ENCODE results near the gene MINDY4.

MINDY4 gene

DNA sequence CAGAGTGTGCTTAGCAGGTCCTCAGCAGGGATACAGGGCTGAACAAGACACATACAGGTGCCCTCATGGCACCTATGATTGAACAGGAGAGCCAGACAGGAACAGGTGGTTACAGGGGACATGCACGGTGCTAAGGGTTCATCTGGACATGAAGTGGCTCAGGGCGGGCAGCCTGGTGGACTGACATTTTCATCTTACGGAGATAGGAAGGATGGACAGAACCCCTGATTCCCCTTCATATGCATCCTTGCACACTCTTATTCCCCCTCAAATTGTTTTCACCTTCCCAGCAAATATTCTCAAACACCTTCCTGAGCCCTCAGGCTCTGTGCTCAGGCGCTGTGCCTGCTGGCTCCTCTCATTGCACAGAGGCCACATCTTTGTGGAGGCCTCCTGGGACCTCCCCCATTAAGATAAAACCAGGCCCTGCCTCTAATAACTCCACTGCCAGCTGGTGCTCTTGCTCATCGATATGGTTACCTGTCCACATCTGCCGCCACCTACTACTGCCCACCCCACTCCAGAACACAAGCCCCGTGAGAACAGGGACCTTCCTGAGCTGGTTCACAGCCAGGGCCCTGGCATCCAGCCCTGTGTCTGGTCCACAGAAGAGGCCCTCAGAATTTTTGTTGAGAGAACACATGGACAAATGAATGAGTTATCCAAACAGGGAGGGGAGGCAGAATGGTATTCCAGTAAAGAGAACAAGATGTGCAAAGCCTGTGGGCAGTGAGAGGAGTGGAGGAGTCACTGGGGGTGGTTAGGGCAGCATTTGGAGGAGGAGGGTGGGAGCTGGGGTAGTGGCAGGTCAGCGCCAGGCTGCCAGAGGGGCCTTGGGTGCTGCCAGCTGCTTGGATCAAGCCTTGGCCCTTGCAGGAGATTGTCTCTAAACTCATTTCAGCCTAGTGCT, 71.6 kb downstream of the MINDY4 start:
- no peak for DNase-seq (ENCODE audit: low read depth, low spot score)
- TF ChIP-seq YY1 (IDR thresholded peaks at IDR 0.05; ENCODE audit: insufficient read depth, insufficient read length): no peak
- no peak for TF ChIP-seq SUZ12 (IDR thresholded peaks at IDR 0.05; ENCODE audit: extremely low read depth, insufficient read depth, insufficient read length)
- no peak for TF ChIP-seq ZNF274 (IDR thresholded peaks at IDR 0.05; ENCODE audit: low read depth, low read length)
- Histone ChIP-seq H3K27me3 (ENCODE audit: insufficient read depth, insufficient read length) (no peaks in the 10 kb centered on the region), H3K4me3 (ENCODE audit: insufficient read length, low read depth) (no peak overlapping the region), H3K9ac (ENCODE audit: insufficient read length, low read depth) (no peak overlapping the region), H3K4me1 (ENCODE audit: insufficient read depth, insufficient read length) (peaks cover 8% of the 10 kb centered on the region), H3K9me3 (ENCODE audit: insufficient read depth, low read length) (no peaks in the 10 kb centered on the region), H3K36me3 (ENCODE audit: insufficient read depth, insufficient read length, low read length) (peaks cover 42% of the 10 kb centered on the region)

DNA sequence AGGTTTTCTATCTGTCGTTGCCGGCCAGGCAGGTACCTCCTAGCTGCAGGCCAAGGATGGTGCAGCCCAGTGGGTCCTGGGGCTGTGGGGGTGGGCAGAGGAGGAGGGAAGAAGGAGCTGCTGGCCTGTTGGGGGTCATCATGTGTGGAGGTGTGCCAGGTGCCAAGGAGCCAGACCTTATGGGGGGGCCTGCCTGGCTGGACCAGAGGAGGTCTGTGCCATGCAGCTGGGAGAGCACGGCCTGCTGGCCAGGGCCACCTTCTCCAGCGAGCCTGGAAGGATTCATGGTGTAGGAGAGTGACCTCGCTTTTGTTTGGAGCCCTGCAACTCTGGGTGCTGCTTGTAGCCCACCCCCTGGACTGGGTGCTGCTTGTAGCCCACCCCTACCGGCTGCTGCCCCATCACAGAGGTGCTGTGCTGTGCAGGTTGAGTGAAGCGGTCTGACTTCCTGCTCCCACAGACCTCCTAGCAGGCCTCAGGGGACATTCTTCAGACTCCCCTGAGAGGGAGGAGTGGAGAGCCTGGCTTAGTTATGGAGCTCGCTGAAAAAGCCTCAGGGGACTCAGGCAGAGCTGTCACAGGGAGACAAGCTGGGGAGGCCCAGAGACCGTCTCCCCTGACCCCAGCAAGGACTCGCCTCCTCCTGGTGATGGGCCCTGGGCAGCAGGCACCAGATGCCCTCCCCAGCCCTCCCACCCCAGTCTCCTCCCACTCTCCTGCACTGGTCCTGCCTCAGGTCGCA, 72.7 kb downstream of the MINDY4 start:
- H3K4me1 ChIP-seq (ENCODE audit: insufficient read depth, insufficient read length): peaks cover 8% of the 10 kb centered on the region
- H3K36me3 ChIP-seq (ENCODE audit: insufficient read depth, insufficient read length, low read length): peaks cover 34% of the 10 kb centered on the region
- no peak for DNase-seq (ENCODE audit: low read depth, low spot score)
- TF ChIP-seq YY1 (IDR thresholded peaks at IDR 0.05; ENCODE audit: insufficient read depth, insufficient read length) (no peak), ZNF274 (IDR thresholded peaks at IDR 0.05; ENCODE audit: low read depth, low read length) (no peak), SUZ12 (IDR thresholded peaks at IDR 0.05; ENCODE audit: extremely low read depth, insufficient read depth, insufficient read length) (no peak)
- no peak overlapping the region for H3K4me3 ChIP-seq (ENCODE audit: insufficient read length, low read depth)
- peak overlapping the region; percentile 7 for H3K9ac ChIP-seq (ENCODE audit: insufficient read length, low read depth)
- H3K9me3 ChIP-seq (ENCODE audit: insufficient read depth, low read length): no peaks in the 10 kb centered on the region
- H3K27me3 ChIP-seq (ENCODE audit: insufficient read depth, insufficient read length): no peaks in the 10 kb centered on the region

DNA sequence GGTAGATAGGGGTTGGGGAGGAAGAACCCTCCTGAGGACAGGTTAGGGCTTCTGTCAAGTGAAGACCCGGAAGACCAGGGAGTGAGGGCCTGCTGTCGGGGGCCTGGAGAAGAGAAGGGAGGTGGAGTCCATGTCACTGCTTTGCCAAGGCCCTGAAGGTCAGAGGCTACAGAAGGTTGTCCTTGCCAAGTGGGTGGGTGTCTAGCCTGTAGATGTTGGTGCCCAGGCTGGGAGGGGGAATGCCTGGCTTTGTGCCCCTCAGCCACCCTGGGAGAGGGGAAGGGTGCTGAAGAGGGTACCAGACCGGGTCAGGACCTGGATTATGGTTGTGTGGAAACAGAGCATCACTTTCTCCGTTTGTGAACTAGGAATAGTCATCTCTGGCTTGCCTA, 73.3 kb downstream of the MINDY4 start:
- peaks cover 8% of the 10 kb centered on the region for H3K4me1 ChIP-seq (ENCODE audit: insufficient read depth, insufficient read length)
- TF ChIP-seq ZNF274 (IDR thresholded peaks at IDR 0.05; ENCODE audit: low read depth, low read length) (no peak), YY1 (IDR thresholded peaks at IDR 0.05; ENCODE audit: insufficient read depth, insufficient read length) (no peak), SUZ12 (IDR thresholded peaks at IDR 0.05; ENCODE audit: extremely low read depth, insufficient read depth, insufficient read length) (no peak)
- H3K27me3 ChIP-seq (ENCODE audit: insufficient read depth, insufficient read length): no peaks in the 10 kb centered on the region
- no peak overlapping the region for H3K4me3 ChIP-seq (ENCODE audit: insufficient read length, low read depth)
- H3K9ac ChIP-seq (ENCODE audit: insufficient read length, low read depth): no peak overlapping the region
- peaks cover 29% of the 10 kb centered on the region for H3K36me3 ChIP-seq (ENCODE audit: insufficient read depth, insufficient read length, low read length)
- no peak for DNase-seq (ENCODE audit: low read depth, low spot score)
- no peaks in the 10 kb centered on the region for H3K9me3 ChIP-seq (ENCODE audit: insufficient read depth, low read length)

DNA sequence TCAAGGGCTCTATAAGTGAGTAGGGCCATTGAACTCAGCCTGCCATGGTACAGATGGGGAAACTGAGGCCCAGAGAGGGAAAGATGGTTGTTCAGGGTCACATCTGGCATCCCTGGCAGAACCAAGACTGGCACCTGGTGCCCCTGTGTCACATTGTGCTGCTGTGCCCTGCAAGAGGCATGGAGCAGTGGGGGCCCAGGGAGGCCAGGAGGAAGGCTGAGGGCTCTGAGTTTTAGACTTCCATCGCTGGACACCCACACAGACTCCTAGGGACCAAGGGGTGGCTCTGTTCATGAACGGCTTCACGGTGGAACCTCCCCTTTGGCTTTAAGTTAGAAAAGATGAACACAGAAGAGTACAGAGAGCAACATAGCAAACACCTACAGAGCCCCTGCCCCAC, 73.7 kb downstream of the MINDY4 start:
- H3K27me3 ChIP-seq (ENCODE audit: insufficient read depth, insufficient read length): no peaks in the 10 kb centered on the region
- peaks cover 25% of the 10 kb centered on the region for H3K36me3 ChIP-seq (ENCODE audit: insufficient read depth, insufficient read length, low read length)
- no peak overlapping the region for H3K4me3 ChIP-seq (ENCODE audit: insufficient read length, low read depth)
- TF ChIP-seq YY1 (IDR thresholded peaks at IDR 0.05; ENCODE audit: insufficient read depth, insufficient read length) (no peak), SUZ12 (IDR thresholded peaks at IDR 0.05; ENCODE audit: extremely low read depth, insufficient read depth, insufficient read length) (no peak), ZNF274 (IDR thresholded peaks at IDR 0.05; ENCODE audit: low read depth, low read length) (no peak)
- no peak overlapping the region for H3K9ac ChIP-seq (ENCODE audit: insufficient read length, low read depth)
- peaks cover 8% of the 10 kb centered on the region for H3K4me1 ChIP-seq (ENCODE audit: insufficient read depth, insufficient read length)
- H3K9me3 ChIP-seq (ENCODE audit: insufficient read depth, low read length): no peaks in the 10 kb centered on the region
- DNase-seq (ENCODE audit: low read depth, low spot score): no peak

DNA sequence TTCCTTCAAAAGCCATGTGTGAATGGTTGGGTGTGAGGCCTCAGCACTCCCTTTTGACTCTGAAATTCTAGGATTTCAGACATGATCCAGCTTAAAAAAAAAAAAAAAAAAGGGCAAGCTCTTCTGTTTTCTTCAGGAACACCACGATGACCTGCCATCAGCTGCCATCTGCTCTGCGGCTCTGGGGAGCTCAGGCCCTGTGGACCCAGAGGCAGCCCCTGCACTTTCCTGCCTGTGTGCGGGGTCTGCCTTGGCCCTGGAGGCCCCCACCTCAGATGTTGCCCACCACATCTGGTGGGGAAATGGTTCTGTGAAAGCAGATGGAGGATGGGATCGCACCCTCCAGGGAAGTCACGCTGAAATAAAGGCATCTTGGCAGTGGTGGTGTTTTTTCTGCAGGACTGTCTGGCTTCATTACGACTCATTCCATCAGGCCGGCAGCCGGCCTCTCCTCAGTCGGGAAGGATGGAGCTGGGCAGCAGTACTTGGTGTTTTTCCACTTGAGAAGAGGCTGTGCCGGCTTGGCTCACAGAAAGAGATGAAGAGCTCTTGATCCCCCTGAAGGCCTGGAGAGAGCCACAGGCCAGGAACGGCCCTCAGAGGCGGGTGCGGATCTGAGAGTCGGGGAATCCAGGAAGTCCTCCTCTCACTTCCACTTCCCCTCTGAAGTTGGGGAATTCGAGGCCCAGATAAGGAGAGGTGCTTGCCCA, 74.4 kb downstream of the MINDY4 start:
- Histone ChIP-seq H3K27me3 (ENCODE audit: insufficient read depth, insufficient read length) (no peaks in the 10 kb centered on the region), H3K9ac (ENCODE audit: insufficient read length, low read depth) (peak overlapping the region; percentile 29), H3K4me3 (ENCODE audit: insufficient read length, low read depth) (no peak overlapping the region), H3K4me1 (ENCODE audit: insufficient read depth, insufficient read length) (peaks cover 8% of the 10 kb centered on the region), H3K36me3 (ENCODE audit: insufficient read depth, insufficient read length, low read length) (peaks cover 18% of the 10 kb centered on the region), H3K9me3 (ENCODE audit: insufficient read depth, low read length) (no peaks in the 10 kb centered on the region)
- DNase-seq (ENCODE audit: low read depth, low spot score): no peak
- TF ChIP-seq SUZ12 (IDR thresholded peaks at IDR 0.05; ENCODE audit: extremely low read depth, insufficient read depth, insufficient read length): no peak
- TF ChIP-seq YY1 (IDR thresholded peaks at IDR 0.05; ENCODE audit: insufficient read depth, insufficient read length): no peak
- TF ChIP-seq ZNF274 (IDR thresholded peaks at IDR 0.05; ENCODE audit: low read depth, low read length): no peak

DNA sequence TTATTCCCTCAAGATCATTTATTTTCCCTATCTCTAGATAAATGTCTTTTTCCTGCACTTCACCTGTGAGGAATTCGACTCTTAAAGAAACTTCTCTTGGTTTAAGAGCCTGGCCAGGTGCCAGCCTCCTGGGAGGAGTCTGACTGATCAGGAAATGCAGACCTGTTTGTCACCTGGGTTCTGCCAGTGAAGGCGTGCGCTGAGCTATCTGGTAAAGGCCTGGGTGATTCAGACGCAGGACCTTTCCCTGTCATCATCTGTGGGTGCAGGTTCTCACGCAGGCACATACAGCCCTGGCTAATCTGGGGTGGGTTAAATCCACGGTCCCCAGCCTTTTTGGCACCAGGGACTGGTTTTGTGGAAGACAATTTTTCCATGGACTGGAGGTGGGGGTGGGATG, 75.2 kb downstream of the MINDY4 start:
- Histone ChIP-seq H3K27me3 (ENCODE audit: insufficient read depth, insufficient read length) (no peaks in the 10 kb centered on the region), H3K4me3 (ENCODE audit: insufficient read length, low read depth) (no peak overlapping the region), H3K36me3 (ENCODE audit: insufficient read depth, insufficient read length, low read length) (peaks cover 14% of the 10 kb centered on the region), H3K9me3 (ENCODE audit: insufficient read depth, low read length) (no peaks in the 10 kb centered on the region), H3K9ac (ENCODE audit: insufficient read length, low read depth) (no peak overlapping the region), H3K4me1 (ENCODE audit: insufficient read depth, insufficient read length) (peaks cover 8% of the 10 kb centered on the region)
- DNase-seq (ENCODE audit: low read depth, low spot score): no peak
- TF ChIP-seq YY1 (IDR thresholded peaks at IDR 0.05; ENCODE audit: insufficient read depth, insufficient read length) (no peak), ZNF274 (IDR thresholded peaks at IDR 0.05; ENCODE audit: low read depth, low read length) (no peak), SUZ12 (IDR thresholded peaks at IDR 0.05; ENCODE audit: extremely low read depth, insufficient read depth, insufficient read length) (no peak)

Data from NT2/D1 (cell line).